ENCODE data around the gene WNT3A.

WNT3A gene

DNA sequence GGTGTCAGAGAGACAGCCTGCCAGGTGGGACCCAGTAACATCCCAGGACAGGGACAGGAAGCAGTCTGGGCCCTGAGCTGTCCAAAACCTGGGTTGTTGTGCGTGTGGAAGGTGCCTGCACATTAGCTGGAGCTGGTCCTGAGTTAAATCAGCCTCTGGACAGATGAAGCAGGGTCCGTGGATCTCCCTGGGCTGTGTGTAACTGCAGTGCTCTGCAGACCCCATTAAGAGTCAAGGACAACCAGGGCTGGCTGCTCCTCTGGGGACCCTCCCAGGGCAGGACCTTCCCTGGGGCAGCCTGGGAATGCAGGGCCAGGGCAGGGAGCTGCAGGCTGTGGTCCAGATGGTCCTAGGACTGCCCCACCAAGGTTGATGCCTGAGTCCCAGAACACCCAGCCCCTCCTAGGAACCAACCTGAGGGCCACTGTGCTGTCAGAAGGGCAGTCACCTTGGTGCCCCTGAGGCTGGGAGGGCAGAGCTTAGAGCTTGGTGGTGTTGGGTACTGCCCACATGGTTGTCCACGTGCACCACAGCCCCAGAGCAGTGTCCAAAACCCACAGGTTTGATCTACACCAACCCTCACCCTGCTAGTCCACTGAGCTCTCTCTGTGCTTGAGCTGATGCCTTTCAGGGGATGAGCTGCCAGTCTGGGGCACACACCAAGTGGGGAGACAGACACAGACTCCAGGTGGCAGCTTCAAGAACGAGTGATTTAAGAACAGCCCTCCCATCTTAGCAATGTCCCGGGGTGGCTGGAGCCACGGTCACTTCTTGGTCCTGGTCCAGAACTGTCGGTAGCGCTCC, 99.4 kb downstream of the WNT3A start:
- DNase-seq, result no peak
- in situ Hi-C loops (cut with HindIII; ENCODE audit: low pct_ligation_motif_present, low sequenced_read_pairs), result no loop called here
- H3K27ac ChIP-seq, result no peak overlapping the region
- peaks cover 6% of the 10 kb centered on the region for H3K36me3 ChIP-seq (replicated peaks)
- no peak overlapping the region for H3K4me3 ChIP-seq (ENCODE audit: low read depth, low read length)
- TF ChIP-seq, protein P1, sequence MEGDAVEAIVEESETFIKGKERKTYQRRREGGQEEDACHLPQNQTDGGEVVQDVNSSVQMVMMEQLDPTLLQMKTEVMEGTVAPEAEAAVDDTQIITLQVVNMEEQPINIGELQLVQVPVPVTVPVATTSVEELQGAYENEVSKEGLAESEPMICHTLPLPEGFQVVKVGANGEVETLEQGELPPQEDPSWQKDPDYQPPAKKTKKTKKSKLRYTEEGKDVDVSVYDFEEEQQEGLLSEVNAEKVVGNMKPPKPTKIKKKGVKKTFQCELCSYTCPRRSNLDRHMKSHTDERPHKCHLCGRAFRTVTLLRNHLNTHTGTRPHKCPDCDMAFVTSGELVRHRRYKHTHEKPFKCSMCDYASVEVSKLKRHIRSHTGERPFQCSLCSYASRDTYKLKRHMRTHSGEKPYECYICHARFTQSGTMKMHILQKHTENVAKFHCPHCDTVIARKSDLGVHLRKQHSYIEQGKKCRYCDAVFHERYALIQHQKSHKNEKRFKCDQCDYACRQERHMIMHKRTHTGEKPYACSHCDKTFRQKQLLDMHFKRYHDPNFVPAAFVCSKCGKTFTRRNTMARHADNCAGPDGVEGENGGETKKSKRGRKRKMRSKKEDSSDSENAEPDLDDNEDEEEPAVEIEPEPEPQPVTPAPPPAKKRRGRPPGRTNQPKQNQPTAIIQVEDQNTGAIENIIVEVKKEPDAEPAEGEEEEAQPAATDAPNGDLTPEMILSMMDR (IDR thresholded peaks at IDR 0.05; ENCODE audit: low read depth, low read length, missing control alignments), result no peak
- H3K27me3 ChIP-seq (replicated peaks), result no peaks in the 10 kb centered on the region

DNA sequence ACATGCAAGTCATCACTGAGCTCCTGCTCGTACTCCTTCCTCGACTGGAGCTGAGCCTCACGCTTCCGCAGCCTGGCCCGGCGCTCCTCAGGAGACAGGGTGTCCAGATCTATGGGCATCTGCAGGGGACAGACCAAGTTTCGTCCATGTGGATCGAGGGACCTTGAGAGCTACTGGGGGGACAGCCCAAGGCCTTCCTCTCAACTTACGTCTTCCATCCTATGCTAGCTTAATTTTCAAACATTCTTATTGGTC, 99.9 kb downstream of the WNT3A start:
- DNase-seq, result no peak
- peaks cover 6% of the 10 kb centered on the region for H3K36me3 ChIP-seq (replicated peaks)
- no peak overlapping the region for H3K27ac ChIP-seq
- in situ Hi-C loops (cut with HindIII; ENCODE audit: low pct_ligation_motif_present, low sequenced_read_pairs), result no loop called here
- TF ChIP-seq, protein P1 (IDR thresholded peaks at IDR 0.05; ENCODE audit: low read depth, low read length, missing control alignments), result no peak
- H3K4me3 ChIP-seq (ENCODE audit: low read depth, low read length), result no peak overlapping the region
- no peaks in the 10 kb centered on the region for H3K27me3 ChIP-seq (replicated peaks)

DNA sequence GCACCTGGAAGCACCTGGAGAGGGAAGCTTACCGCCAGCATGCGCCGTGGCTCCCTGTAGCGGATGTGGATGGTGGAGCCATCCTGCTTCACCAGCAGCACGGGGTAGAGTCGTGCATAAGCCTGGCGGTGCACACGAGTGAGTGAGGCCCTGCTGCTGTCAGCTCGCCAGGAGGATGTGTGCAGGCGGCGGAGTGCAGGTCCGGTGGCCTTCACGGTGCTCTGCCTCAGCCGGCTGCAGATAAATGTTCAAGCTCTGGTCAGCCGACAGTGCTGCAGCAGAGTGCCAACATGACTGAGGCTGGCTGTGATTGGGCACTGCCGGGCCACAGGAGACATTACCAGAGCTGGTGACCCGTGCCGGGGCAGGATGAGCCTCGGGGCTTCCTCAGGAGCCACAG, 100.8 kb downstream of the WNT3A start:
- no peak overlapping the region for H3K27ac ChIP-seq
- H3K27me3 ChIP-seq (replicated peaks), result no peaks in the 10 kb centered on the region
- H3K36me3 ChIP-seq (replicated peaks), result peaks cover 6% of the 10 kb centered on the region
- TF ChIP-seq, protein P1 (IDR thresholded peaks at IDR 0.05; ENCODE audit: low read depth, low read length, missing control alignments), result no peak
- no peak overlapping the region for H3K4me3 ChIP-seq (ENCODE audit: low read depth, low read length)
- in situ Hi-C loops (cut with HindIII; ENCODE audit: low pct_ligation_motif_present, low sequenced_read_pairs), result no loop called here
- no peak for DNase-seq

DNA sequence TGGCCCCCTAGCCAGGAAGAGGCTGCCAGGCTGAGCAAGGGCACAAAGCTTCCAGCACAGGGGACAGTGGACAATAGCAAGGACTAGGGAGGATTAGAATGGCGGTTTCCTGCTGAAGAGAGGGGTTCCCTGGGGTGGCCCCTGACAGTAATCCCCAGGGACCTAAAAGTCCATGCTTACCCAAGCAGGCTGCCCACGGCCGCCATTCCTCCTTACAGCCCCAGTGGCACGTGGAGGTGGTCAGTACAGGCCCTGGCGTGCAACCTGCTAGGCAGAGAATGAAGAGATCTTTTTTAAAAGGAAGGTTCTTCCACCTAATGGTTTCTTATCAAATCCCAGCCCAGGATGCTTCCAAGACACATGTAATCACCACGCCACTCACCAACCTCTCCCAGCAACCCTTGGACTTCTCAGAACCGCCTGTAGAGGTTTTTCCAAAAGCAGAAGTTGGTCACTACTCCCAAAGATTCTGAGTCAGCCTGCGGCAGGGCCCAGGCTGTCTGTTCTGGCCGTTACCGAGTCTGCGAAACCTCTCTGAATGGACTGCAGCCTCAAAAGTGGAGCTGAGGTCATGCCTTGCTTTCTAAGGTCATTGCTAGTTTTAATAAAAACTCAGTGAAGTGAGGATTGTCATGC, 101.4 kb downstream of the WNT3A start:
- TF ChIP-seq, protein P1 (IDR thresholded peaks at IDR 0.05; ENCODE audit: low read depth, low read length, missing control alignments), result no peak
- Histone ChIP-seq H3K36me3 (replicated peaks) (peaks cover 6% of the 10 kb centered on the region), H3K27ac (no peak overlapping the region), H3K27me3 (replicated peaks) (no peaks in the 10 kb centered on the region), H3K4me3 (ENCODE audit: low read depth, low read length) (peak overlapping the region; percentile 93)
- in situ Hi-C loops (cut with HindIII; ENCODE audit: low pct_ligation_motif_present, low sequenced_read_pairs), result no loop called here
- DNase-seq, result no peak

DNA sequence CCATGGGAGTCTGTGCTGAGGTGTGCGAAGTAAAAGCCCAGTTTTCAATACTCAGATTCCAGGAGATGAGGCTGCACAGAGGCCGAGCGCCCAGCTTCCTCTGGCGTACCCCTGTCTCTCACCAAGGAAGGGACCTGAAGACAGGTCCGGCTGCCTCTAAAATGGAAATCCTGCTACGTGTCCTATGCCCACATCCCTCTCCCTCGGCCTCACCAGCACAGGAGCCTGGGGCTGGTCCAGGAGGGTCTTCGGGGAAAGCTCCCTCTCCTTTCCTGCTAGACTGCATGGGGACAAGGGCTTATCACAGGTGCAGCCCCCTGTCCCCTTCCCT, 101.9 kb downstream of the WNT3A start:
- DNase-seq, result no peak
- TF ChIP-seq, protein P1 (IDR thresholded peaks at IDR 0.05; ENCODE audit: low read depth, low read length, missing control alignments), result no peak
- Histone ChIP-seq H3K27me3 (replicated peaks) (no peaks in the 10 kb centered on the region), H3K4me3 (ENCODE audit: low read depth, low read length) (peak overlapping the region; percentile 93), H3K36me3 (replicated peaks) (peaks cover 6% of the 10 kb centered on the region), H3K27ac (peak overlapping the region; percentile 62)
- in situ Hi-C loops (cut with HindIII; ENCODE audit: low pct_ligation_motif_present, low sequenced_read_pairs), result no loop called here

Measured in brain microvascular endothelial cell (primary cell).